GM19397 (cell line): ENCODE results near the gene CELF6.

Source experiments
- ATAC-seq: cut with Tn5 transposase; IDR thresholded peaks from one replicate; pipeline ENCODE4 v1.9.1; 2021; ENCODE audit warnings: mild to moderate bottlenecking, moderate library complexity; ENCODE audit not compliant: unreplicated experiment

The CELF6 gene

DNA sequence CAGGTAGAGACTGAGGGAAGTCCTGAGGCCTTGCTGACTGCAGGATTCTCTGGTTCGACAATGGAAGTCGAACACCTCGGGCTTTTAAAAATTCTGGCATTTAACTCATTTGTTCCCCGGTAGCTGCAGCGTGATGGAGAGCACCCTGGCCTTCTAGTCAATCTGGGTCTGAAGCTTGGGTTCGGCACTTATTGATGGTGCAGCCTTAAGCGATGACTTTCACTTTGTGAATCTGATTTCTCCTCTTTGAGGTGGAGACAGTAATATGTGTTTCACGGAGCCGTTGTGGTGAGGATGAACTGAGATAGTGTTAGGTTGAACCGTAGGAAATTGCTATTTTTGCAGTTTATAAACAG lies 47.0 kb downstream of the CELF6 start:
- ATAC-seq: no peak

DNA sequence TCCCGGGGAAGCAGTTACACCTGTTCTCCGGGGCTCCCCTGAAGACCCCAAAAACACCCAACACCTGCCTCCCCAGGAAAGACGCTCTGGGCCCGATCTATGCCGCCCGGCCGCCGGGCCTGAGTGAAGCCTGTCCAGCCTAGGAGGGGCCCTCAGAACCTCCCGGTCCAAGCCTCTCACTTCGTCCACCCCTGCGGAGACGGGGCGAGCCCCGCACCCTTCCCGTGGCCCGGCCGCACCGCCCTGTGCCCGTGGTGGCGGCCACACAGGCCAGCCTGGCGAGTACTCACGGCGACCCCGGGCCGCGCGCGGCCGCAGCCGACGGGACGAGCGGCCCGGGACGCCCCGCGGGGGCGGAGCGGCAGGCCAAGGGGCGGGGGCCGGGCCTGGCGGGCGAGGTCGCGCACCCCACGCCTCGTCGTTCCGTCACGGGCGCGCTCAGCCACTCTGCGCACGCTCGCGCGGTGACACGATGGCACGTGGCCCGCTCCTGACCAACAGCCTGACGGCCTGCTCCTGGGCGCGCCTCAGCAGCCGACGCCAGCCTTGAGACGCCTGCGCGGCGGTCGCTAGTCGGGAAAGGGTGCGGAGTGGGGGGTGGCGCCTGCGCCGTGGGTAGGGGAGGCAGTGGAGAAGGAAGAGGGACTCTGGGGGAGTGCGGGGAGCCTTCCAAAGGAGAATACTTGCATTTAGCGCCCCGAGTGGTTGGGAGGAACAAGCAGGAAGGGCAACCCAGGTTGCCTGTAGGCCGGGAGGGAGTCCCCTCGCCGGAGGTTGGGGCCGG lies 47.6 kb downstream of the CELF6 start, which contains the start of gene PARP6:
TSS of gene PARP6 (minus strand) at position 342 of the 784 bp plus-strand sequence. CDS start 5,077 bp downstream, outside the sequence.
- peak; percentile 96 for ATAC-seq

DNA sequence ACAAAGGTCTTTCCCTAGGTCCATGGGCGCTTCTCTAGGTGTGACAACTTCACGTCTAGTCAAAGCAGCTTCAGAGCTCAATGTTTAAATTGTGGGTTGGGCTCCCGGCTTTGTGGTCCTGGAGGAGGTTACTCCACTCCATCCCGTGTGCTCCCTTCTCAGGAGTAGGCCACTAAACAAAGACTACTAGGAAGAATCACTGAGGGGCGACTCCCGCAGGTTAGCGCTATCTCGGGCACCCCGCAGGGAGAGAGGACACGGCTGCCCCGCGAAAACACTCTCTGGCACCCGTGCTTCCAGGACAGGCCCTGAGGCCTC lies 48.1 kb downstream of the CELF6 start:
- no peak for ATAC-seq

DNA sequence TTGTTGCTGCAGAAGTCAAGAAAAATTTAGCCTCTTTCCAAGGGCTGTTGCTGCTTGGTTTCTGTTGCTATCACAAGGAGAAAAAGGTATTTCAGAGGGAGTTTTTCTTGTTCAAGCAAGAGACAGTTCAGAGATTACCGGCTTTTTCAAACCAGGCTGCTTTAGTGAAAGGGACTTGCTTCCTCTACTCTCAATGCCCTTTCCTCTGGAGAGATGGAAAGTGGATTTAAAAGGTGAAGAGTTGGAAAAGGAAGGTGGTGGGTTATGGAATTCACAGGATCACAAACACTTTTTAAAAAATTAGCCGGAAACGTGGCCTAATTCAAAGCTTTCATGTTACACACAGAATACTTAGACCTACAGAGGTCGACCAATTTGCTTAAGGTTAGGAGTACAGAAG lies 48.7 kb downstream of the CELF6 start:
- no peak for ATAC-seq

DNA sequence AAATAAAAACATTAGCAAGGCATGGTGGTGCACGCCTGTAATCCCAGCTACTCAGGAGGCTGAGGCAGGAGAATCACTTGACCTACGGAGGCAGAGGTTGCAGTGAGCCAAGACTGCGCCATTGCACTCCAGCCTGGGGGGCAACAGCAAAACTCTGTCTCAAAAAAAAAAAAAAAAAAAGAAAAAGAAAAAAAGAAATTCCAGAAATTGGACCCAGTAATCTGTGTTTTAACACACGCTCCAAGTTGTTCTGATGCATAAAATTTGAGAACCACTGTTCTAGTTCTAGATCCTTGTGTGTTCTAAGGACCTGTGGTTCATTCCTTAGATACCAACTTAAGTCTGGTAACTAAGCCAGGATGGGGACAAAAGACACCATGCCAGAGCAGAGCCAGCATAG lies 50.2 kb downstream of the CELF6 start:
- no peak for ATAC-seq

DNA sequence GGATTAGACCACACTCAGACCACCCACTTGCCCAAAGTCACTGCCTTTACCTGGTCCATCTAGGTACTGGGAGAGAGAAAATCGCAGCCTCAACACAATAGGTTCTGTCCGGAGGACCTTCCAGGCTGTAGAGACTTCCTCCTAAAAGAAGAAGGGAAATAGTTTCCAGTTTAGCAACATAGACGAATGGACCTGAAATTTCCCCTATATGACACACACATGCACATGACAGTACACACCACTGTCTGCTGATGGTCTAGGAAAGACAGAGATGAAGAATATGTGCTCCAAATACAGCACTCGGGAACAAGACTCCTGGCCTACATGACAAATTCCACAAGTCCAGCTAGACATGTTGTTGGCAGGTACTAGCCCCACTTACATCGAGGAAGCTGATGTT lies 54.9 kb downstream of the CELF6 start:
- no peak for ATAC-seq

DNA sequence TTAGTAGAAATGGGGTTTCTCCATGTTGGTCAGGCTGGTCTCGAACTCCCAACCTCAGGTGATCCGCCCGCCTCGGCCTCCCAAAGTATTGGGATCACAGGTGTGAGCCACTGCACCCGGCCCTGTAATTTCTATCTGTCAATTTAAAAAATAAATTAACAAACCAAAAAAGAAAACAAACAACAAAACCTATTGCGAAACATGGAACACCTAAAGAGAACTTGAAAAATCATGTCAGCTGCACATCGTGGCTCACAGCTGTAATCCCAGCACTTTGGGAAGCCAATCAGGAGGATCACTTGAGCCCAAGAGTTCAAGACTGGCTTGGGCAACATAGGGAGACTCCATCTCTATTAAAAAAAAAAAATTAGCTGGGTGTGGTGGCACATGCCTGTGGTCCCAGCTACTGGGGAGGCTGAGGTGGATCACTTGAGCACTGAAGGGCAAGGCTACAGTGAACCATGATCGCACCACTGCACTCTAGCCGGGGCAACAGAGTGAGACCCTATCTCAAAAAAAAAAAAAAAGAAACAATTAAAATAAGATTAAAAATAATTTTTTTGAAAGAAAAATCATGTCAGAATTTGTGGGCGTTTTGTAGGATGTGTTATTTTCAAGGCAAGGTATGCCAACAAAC lies 67.2 kb downstream of the CELF6 start:
- no peak for ATAC-seq

DNA sequence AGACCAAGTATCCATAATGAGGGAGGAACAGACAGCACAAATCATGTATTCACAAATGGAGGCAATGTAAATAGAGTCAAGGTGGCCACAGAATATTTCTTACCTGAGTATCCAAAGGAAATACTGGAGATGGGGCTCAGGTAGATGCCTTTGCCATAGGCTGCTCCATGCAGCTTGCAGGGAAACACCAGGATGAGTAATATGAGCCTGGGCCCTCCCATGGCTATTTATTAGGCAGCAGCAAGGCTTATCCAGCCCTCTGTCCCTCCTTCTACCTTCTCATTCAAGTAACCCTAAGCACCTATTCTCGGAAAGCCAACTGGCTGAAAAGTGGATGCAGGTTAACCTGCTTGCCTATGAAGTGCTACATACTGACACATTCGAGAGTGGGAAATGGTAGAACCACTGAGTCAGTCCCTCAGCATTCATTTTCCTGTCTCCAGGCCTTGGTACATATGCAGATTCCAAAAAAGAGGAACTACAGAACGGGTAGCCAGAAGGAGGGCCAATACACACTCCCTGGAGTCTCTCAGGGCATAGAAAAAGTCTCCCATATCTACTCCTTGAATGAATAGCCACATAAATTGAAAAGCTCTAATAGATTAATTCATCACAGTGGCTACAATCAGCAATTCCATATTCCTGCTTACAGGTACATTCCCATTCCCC lies 70.7 kb downstream of the CELF6 start:
- ATAC-seq: no peak

DNA sequence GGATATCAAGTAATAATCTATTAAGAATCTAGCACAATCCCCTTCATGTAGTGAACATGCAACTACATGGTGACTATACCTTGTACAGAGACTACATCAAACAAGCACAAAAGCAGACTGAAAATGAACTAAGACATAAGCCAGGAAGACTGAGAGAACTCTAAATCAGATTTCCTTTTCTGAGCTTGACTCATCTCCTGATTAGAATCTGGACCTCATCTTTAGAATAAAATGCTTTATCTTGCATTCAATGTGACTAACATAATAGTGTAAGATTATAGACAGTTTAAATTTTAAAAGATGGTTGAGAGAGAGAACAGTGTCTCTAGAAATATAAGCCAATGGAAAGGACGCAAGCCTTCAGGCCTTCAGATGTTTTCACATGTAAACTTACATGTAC lies 71.4 kb downstream of the CELF6 start:
- ATAC-seq: no peak

DNA sequence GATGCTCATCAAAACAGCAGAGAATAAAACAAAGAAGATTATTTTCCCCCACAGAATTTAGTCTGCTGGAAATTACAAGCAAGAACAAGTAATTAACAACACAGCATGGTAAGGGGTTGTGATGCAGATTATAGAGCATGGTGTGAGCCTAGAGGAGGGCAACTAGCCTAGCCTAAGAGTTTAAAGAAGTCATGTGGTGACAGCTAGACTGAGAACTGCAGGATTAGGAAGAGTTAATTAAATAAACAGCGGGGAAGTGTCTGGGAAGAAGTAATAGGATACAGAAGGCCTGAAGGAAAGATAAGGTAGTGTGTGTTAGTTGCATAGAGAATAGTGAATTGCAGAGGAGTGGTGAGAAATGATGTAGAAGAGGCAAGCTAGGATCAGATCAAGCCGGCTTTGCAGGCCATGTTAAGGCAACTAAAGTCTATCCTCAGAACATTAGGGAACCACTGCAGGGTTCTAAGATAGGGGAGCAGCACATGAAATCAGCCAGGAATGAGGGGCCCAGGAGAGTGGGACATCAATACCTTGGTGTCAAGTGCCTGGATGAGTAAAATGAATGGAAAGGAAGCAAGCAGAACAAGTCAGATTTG lies 77.1 kb downstream of the CELF6 start:
- no peak for ATAC-seq

DNA sequence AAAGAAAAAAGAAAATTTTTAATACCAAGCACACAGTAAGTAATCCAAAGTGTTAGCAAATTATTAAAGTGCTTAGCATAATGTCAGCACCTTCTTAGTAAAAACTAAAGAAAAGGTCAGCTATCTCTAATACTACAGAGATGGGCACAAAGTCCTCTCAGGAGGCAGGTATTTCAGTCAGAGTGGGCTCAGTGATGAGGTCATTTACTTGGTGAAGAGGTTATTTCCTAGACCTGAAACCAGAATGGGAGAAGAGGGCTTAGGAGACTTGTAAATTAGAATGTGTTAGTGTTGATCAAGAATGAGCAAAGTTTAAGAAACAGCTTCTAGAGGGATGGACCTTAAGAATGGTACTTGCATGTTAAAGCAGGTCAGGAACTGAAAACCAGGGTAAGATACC lies 80.3 kb downstream of the CELF6 start:
- ATAC-seq: no peak

DNA sequence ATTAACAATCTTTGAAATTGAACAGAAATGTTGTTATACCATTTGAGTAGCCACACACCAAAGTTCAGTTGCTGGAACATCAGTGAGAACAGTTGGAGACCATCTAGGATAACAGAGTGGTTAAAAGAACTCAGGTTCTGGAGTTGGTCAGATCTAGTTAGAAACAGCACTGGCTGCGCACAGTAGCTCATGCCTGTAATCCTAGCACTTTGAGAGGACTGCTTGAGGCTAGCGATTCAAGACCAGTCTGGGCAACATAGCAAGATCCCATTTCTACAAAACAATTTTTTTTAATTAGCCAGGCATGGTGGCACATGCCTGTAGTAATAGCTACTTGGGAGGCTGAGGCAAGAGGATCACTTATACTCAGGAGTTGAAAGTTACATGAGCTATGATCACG lies 81.4 kb downstream of the CELF6 start:
- no peak for ATAC-seq

DNA sequence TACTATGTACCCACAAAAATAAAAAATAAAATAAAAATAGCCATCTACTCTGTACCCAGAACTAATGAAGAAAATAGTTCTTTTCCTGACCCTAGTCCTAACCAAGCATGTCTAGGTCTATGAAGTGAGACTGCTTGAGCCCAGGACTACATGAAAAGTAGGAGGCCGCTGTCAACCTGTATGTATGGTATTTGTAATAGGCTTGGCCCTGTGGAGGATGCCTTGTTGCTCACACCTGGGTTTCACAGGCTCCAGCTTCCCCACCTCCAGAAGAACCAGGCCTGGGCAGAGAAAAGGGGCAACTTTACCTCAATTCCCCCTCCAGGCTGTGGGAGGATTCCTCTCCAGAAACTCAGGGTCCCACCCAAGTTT lies 82.1 kb downstream of the CELF6 start:
- no peak for ATAC-seq

DNA sequence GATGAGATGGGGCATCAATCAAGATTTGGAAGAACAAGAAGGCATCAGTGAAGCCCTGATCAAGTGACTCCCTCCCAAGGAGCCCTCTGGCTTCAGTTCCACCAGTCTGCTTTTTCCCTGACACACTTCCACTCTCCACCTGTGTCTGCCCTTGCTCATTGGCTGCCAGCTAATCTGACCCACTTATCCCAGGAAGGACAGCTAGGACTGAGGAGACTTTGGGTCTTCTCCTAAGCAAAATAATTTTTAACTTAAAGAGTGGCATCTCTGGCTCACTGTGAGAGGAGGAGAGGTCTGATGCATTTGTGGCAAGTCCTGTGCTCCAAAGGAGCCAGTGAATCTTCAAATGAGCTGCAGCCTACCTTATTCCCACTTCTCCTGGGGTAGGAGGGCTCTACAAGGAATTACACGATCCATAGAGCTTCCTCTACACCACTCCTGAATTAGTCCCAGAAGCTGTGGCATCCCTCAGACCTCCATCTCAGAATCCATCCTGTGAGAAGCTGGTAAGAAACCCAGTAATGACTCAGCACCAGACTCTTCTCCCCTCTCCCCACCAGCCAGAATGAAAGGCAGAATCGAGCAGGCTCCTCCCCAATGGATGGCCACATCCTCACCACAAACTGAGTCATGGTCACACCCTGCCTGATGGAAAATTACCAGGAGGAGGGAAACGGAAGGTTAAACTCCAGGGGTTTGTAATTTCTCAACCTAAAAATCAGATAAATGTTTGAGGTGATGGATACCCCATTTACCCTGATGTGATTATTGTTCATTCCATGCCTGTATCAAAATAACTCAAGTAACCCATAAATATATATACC lies 82.7 kb downstream of the CELF6 start:
- ATAC-seq: no peak

DNA sequence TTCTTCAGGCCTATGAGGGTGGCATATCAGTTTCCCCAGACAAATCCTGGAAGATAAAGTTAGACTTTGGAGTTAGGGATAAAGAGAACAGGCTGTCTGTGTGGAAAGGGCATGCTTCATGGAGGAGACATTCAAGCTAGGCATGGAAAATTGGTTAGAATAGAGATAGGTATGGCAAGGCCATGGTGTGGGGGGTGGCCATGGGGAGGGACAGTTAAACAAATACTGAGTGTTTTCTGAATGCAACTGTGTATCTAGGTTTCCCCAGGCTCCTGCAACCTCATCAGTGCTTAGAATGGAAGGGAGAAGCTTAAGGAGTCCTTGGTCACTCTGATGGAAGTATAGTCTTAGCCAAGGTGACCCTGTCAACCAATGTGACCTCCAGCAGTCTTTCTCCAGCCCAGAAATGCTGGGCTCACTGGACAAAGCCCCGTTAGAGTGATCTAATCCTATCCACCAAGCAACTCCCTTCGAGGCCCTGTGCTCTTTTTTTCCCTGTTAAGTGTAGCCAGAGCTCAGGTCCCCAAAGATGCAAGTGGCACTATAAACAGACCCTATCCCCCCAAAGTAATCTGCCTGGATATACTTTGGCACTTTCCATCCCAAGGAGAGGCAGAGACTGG lies 83.5 kb downstream of the CELF6 start:
- ATAC-seq: no peak

DNA sequence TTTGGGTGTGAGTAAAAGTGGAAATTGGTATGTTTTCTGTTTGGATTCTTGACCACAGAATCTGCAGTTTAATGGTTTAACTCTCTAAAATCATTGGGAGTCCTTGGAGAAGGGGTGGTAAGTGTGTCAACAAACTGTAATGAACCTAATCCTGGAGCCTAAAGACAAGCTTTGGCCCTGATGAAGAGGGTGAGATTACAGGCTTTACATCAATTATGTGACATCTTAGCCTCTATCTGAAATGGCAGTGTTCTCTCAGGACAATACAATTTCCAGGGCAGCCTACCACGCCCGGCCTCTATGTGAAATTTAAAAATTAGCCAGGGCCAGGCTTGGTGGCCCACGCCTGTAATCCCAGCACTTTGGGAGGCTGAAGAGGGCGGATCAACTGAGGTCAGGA lies 84.7 kb downstream of the CELF6 start:
- ATAC-seq: no peak
